Breast epithelium (tissue), 3 donors: ENCODE results near the gene RGS16.

ENCODE experiments used
- POLR2A ChIP-seq: fragments of 450-650 bp; IDR thresholded peaks from one replicate; pipeline ENCODE4 v1.6.1; 2016; ENCODE audit warnings: antibody characterized with exemption, mild to moderate bottlenecking, moderate library complexity
- POLR2AphosphoS5 ChIP-seq, 3 donors: sonication (generic); formaldehyde crosslinking; IDR thresholded peaks; one replicate each; pipeline ENCODE4 v1.6.1; 2017; ENCODE audit warnings: antibody characterized with exemption in 3 of 3
- TF ChIP-seq, protein P1 (sequence below), 3 donors: fragments of 450-650 bp; IDR thresholded peaks; one replicate each; pipeline ENCODE4 v1.5.1; 2016 to 2017; ENCODE audit warnings: antibody characterized with exemption in 3 of 3, mild to moderate bottlenecking in 3 of 3, moderate library complexity in 3 of 3

GRCh38 chr1:182617014-182617429, 12.8 kb upstream of the RGS16 start:
- TF ChIP-seq, protein P1, sequence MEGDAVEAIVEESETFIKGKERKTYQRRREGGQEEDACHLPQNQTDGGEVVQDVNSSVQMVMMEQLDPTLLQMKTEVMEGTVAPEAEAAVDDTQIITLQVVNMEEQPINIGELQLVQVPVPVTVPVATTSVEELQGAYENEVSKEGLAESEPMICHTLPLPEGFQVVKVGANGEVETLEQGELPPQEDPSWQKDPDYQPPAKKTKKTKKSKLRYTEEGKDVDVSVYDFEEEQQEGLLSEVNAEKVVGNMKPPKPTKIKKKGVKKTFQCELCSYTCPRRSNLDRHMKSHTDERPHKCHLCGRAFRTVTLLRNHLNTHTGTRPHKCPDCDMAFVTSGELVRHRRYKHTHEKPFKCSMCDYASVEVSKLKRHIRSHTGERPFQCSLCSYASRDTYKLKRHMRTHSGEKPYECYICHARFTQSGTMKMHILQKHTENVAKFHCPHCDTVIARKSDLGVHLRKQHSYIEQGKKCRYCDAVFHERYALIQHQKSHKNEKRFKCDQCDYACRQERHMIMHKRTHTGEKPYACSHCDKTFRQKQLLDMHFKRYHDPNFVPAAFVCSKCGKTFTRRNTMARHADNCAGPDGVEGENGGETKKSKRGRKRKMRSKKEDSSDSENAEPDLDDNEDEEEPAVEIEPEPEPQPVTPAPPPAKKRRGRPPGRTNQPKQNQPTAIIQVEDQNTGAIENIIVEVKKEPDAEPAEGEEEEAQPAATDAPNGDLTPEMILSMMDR (IDR thresholded peaks at IDR 0.05): no peak
- TF ChIP-seq POLR2AphosphoS5 (IDR thresholded peaks at IDR 0.05) (no peak), POLR2A (no peak)
